ENCODE data around the gene NCOA6. TPM values are rescaled to one million over a fixed set of nuclear protein-coding genes. Genes with fewer than 3 reads are reported as not detected.

Gene NCOA6
- total RNA-seq, 1 donor from 2014 or later, result 43.3 TPM

DNA sequence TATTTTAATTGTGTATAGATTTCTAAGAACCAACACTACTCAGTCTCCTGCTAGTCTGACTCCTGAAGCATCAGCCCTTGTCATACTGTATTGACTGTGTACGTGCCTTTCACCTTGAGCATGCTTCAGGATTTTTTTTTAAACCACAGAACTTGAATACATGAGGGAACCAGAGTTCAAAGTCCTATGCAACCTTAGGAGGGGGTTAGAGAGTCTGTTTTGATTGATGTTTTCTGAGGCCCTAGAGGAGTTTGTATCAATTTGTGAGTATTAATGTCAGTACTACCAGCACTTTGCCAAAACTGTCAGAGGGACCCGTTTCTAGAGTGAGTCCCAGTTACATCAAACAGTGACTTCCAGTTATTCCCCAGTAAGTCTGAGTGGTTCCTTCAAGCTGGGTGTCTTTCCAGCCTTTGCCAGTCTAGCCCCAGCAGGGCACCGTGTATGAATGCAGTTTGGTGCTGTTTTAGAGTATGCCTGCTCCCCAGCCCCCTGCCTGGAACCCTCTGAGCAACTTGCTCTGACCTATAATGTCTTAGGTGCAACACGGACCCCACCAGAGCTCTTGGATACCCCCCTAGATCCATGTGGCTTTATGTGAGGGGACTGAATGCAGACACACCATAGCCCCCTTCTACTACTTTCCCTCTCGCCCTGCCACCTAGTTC lies 112.8 kb downstream of the NCOA6 start:
- Mint-ChIP-seq H3K9me3 (ENCODE audit: low read depth) (no peaks in the 10 kb centered on the region), H3K4me3 (ENCODE audit: unreplicated experiment) (no peak overlapping the region), H3K27me3 (ENCODE audit: low read depth) (no peaks in the 10 kb centered on the region), H3K4me1 (ENCODE audit: low read depth) (peaks cover 46% of the 10 kb centered on the region), H3K27ac (ENCODE audit: unreplicated experiment) (peak overlapping the region; percentile 95), H3K36me3 (ENCODE audit: low read depth) (peaks cover 14% of the 10 kb centered on the region)
- DNase-seq (ENCODE audit: low spot score), result no peak
- TF ChIP-seq, protein P1, sequence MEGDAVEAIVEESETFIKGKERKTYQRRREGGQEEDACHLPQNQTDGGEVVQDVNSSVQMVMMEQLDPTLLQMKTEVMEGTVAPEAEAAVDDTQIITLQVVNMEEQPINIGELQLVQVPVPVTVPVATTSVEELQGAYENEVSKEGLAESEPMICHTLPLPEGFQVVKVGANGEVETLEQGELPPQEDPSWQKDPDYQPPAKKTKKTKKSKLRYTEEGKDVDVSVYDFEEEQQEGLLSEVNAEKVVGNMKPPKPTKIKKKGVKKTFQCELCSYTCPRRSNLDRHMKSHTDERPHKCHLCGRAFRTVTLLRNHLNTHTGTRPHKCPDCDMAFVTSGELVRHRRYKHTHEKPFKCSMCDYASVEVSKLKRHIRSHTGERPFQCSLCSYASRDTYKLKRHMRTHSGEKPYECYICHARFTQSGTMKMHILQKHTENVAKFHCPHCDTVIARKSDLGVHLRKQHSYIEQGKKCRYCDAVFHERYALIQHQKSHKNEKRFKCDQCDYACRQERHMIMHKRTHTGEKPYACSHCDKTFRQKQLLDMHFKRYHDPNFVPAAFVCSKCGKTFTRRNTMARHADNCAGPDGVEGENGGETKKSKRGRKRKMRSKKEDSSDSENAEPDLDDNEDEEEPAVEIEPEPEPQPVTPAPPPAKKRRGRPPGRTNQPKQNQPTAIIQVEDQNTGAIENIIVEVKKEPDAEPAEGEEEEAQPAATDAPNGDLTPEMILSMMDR (IDR thresholded peaks at IDR 0.05), result no peak

DNA sequence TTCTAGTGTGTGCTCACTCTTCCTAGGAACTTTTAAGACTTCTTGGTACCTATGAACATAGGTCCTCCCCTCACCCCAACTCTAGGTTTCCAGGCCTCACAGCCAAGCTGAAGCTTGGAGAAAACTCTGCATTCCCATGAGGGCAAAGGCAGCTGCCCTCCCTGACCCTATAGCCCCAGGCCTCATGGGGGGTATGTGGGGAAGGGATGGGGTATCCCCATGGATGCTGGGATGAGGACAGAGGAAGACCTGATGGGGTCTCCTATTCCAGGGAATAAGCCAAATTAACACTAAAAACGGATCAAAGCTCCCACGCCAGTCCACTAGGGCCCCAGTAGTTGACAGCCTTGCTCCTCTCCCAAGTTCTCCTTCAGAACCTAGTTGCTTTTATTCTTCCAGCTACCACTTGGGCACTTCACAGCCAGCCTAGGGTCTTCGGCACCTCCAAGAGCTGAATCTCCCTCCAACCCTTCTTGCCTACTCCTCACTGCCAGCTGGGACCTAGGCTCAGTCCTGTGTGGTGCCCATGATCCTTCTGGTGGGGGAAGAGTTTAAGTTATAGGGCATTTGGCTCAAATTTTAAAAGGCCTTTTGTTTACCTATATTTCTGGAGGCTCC lies 113.5 kb downstream of the NCOA6 start:
- TF ChIP-seq, protein P1 (IDR thresholded peaks at IDR 0.05), result no peak
- Mint-ChIP-seq H3K27ac (ENCODE audit: unreplicated experiment) (peak overlapping the region; percentile 34), H3K36me3 (ENCODE audit: low read depth) (peaks cover 14% of the 10 kb centered on the region), H3K27me3 (ENCODE audit: low read depth) (no peaks in the 10 kb centered on the region), H3K4me1 (ENCODE audit: low read depth) (peaks cover 46% of the 10 kb centered on the region), H3K4me3 (ENCODE audit: unreplicated experiment) (no peak overlapping the region), H3K9me3 (ENCODE audit: low read depth) (no peaks in the 10 kb centered on the region)
- DNase-seq (ENCODE audit: low spot score), result no peak

DNA sequence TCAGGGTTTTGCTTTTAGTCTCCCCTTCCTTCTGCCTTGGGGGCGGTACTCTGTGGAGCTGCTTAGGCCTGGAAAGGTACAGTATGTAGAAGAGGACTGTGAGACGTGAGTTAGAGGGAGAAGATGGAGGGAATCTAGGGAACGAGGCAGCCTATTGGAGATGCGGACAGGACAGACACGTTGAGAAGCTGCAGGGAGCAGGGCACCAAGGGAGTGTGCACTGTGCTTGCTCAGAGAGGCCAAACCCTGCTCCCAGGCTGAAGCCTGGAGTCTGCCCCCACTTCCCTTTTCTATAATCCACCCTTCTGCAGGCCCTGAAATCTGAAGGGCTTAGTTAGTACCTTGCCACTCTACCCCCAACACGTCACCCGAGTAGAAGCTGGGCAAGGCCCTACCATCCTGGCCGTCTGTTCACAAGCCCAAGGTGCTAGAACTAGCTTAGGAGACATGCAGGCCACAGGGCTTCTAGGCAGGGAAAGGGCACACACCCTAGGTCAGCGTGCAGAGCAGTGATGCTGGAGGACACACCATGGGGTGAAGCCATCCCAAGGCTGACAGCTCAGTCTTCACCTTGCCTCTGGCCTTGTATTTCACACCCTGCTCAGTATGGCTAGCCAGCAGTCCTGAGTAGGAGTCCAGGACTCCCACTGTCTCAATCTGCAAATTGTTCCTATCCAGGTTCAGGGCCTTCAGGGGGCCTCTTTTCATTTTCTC lies 114.4 kb downstream of the NCOA6 start:
- TF ChIP-seq, protein P1 (IDR thresholded peaks at IDR 0.05), result no peak
- Mint-ChIP-seq H3K4me1 (ENCODE audit: low read depth) (peaks cover 52% of the 10 kb centered on the region), H3K36me3 (ENCODE audit: low read depth) (peaks cover 14% of the 10 kb centered on the region), H3K27me3 (ENCODE audit: low read depth) (no peaks in the 10 kb centered on the region), H3K9me3 (ENCODE audit: low read depth) (no peaks in the 10 kb centered on the region), H3K4me3 (ENCODE audit: unreplicated experiment) (peak overlapping the region; percentile 82), H3K27ac (ENCODE audit: unreplicated experiment) (peak overlapping the region; percentile 83)
- DNase-seq (ENCODE audit: low spot score), result no peak

DNA sequence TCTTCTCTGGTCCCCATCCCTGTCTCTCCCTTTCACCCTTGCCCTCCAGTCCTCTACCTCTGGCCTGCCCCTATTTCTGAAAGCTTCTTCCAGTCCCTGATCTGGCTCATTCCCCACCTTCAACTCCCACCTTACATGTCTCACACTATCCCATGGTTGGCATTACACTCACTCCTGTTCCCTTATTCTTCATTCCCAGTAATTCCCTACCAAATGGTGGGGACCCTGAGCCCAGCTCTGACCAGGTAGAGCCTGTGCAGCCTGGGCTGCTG lies 114.9 kb downstream of the NCOA6 start:
- no peaks in the 10 kb centered on the region for H3K9me3 Mint-ChIP-seq (ENCODE audit: low read depth)
- TF ChIP-seq, protein P1 (IDR thresholded peaks at IDR 0.05), result no peak
- no peaks in the 10 kb centered on the region for H3K27me3 Mint-ChIP-seq (ENCODE audit: low read depth)
- DNase-seq (ENCODE audit: low spot score), result no peak
- peaks cover 14% of the 10 kb centered on the region for H3K36me3 Mint-ChIP-seq (ENCODE audit: low read depth)
- H3K4me1 Mint-ChIP-seq (ENCODE audit: low read depth), result peaks cover 57% of the 10 kb centered on the region
- H3K27ac Mint-ChIP-seq (ENCODE audit: unreplicated experiment), result peak overlapping the region; percentile 83
- H3K4me3 Mint-ChIP-seq (ENCODE audit: unreplicated experiment), result peak overlapping the region; percentile 82

DNA sequence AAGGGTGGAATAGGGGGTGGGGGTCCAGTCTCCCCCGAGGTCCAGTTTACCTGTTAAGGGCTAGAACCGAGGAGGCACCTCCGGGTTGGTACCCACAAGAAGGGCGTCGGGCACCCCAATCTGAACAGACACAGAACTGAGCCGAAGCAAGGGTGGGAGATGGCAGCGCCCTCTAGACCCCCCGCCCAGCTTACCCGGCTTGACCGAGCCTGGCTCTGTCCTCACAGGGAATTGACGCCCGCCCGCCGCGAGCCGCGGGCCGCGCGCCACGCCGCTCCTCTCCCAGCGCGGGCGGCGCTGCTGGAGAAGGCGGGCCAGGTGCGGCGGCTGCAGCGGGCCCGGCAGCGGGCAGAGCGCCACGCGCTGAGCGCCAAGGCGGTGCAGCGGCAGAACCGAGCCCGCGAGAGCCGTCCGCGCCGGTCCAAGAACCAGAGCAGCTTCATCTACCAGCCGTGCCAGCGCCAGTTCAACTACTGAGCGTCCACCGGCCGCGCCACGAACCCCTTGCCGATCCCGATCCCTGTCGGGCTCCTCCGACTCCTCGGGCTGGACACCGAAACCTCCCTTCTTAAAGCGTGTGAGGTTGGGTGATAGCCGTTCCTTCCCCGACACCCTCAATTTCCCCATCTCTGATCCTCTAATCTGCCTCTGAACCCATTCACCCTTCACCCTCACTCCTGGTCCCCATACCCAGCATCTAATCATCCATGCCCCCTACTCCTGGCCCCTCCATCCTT lies 115.5 kb downstream of the NCOA6 start:
- Mint-ChIP-seq H3K36me3 (ENCODE audit: low read depth) (peaks cover 11% of the 10 kb centered on the region), H3K27me3 (ENCODE audit: low read depth) (no peaks in the 10 kb centered on the region), H3K4me3 (ENCODE audit: unreplicated experiment) (peak overlapping the region; percentile 82), H3K4me1 (ENCODE audit: low read depth) (peaks cover 58% of the 10 kb centered on the region), H3K9me3 (ENCODE audit: low read depth) (no peaks in the 10 kb centered on the region), H3K27ac (ENCODE audit: unreplicated experiment) (peak overlapping the region; percentile 83)
- no peak for DNase-seq (ENCODE audit: low spot score)
- TF ChIP-seq, protein P1 (IDR thresholded peaks at IDR 0.05), result peak; percentile 77
